Dermis blood vessel endothelial cell (primary cell): Measurements from ENCODE around the gene KRTAP12-4. TPM values are rescaled to one million over a fixed set of nuclear protein-coding genes. Genes with fewer than 3 reads are reported as not detected.

Experiments
- DNase-seq: peaks from one replicate; pipeline ENCODE4 v3.0.0; 2010
- total RNA-seq: library from RNA; depleted of rRNA; stranded (reverse); fragments of >200 nt; gene quantifications from 2 replicates; pipeline ENCODE4 v1.2.3, GENCODE V29; 2014

KRTAP12-4 gene
- total RNA-seq, 1 donor from 2014 or later: not detected

GRCh38 chr21:44606495-44606894, 48.0 kb downstream of the KRTAP12-4 start:
- no peak for DNase-seq

Other genes starting within 250 kb of the KRTAP12-4 start
- 1.9 and 2.1 TPM in 2 replicates for gene LRRC3, start 199.1 kb downstream of the KRTAP12-4 start, total RNA-seq
- not detected in 2 replicates for gene KRTAP10-1, start 114.5 kb downstream of the KRTAP12-4 start, total RNA-seq
- gene KRTAP10-2, start 103.2 kb downstream of the KRTAP12-4 start, total RNA-seq: not detected in 2 replicates
- gene KRTAP10-3, start 95.9 kb downstream of the KRTAP12-4 start, total RNA-seq: not detected in 2 replicates
- not detected in 2 replicates for gene KRTAP10-4, start 80.9 kb downstream of the KRTAP12-4 start, total RNA-seq
- not detected in 2 replicates for gene KRTAP10-5, start 74.1 kb downstream of the KRTAP12-4 start, total RNA-seq
- gene KRTAP10-6, start 62.2 kb downstream of the KRTAP12-4 start, total RNA-seq: not detected in 2 replicates
- gene KRTAP10-7, start 54.1 kb downstream of the KRTAP12-4 start, total RNA-seq: not detected in 2 replicates
- not detected in 2 replicates for gene KRTAP10-8, start 42.6 kb downstream of the KRTAP12-4 start, total RNA-seq
- gene KRTAP10-9, start 27.6 kb downstream of the KRTAP12-4 start, total RNA-seq: not detected in 2 replicates
- gene KRTAP10-10, start 17.3 kb downstream of the KRTAP12-4 start, total RNA-seq: not detected in 2 replicates
- gene KRTAP10-11, start 8.2 kb downstream of the KRTAP12-4 start, total RNA-seq: not detected in 2 replicates
- gene KRTAP12-3, start 3.3 kb upstream of the KRTAP12-4 start, total RNA-seq: not detected in 2 replicates
- gene KRTAP12-2, start 12.3 kb upstream of the KRTAP12-4 start, total RNA-seq: not detected in 2 replicates
- not detected in 2 replicates for gene KRTAP12-1, start 27.5 kb upstream of the KRTAP12-4 start, total RNA-seq
- not detected in 2 replicates for gene KRTAP10-12, start 42.5 kb upstream of the KRTAP12-4 start, total RNA-seq
- gene TSPEAR, start 56.9 kb upstream of the KRTAP12-4 start, total RNA-seq: 0.47 and 1.0 TPM in 2 replicates
- 74.1 and 85.3 TPM in 2 replicates for gene UBE2G2, start 147.2 kb upstream of the KRTAP12-4 start, total RNA-seq
- gene SUMO3, start 163.4 kb upstream of the KRTAP12-4 start, total RNA-seq: 75.2 and 107 TPM in 2 replicates
- 505 and 528 TPM in 2 replicates for gene PTTG1IP, start 219.0 kb upstream of the KRTAP12-4 start, total RNA-seq